Neural cell (in vitro differentiated cells): Measurements from ENCODE around the gene TICAM1.

Experiments used
- CTCF ChIP-seq: fragments of 450-650 bp; IDR thresholded peaks from 2 replicates; pipeline ENCODE4 v1.5.1; 2014; ENCODE audit warnings: antibody characterized with exemption, mild to moderate bottlenecking, moderate library complexity; ENCODE audit not compliant: poor library complexity, severe bottlenecking
- EP300 ChIP-seq: fragments of 450-650 bp; conservative IDR thresholded peaks from 2 replicates; pipeline ENCODE4 v1.6.1; 2014; ENCODE audit warnings: antibody characterized with exemption, mild to moderate bottlenecking, moderate library complexity; ENCODE audit not compliant: poor library complexity, severe bottlenecking
- EZH2 ChIP-seq: fragments of 200-600, 300-800 bp; shearing (Covaris generic), sonication (generic); IDR thresholded peaks from 2 replicates; pipeline ENCODE4 v1.6.1; 2014; ENCODE audit warnings: antibody characterized with exemption, low read length, borderline replicate concordance, mild to moderate bottlenecking; ENCODE audit not compliant: insufficient read depth, poor library complexity, severe bottlenecking
- MXI1 ChIP-seq: fragments of 450-650 bp; conservative IDR thresholded peaks from 2 replicates; pipeline ENCODE4 v1.6.1; 2014; ENCODE audit warnings: antibody characterized with exemption, mild to moderate bottlenecking; ENCODE audit not compliant: poor library complexity, severe bottlenecking
- POLR2AphosphoS5 ChIP-seq: IDR thresholded peaks from 2 replicates; pipeline ENCODE4 v1.6.1; 2012
- REST ChIP-seq: IDR thresholded peaks from 2 replicates; pipeline ENCODE4 v1.6.1; 2012; ENCODE audit warnings: borderline replicate concordance
- SMC3 ChIP-seq: fragments of 450-650 bp; conservative IDR thresholded peaks from 2 replicates; pipeline ENCODE4 v1.6.1; 2014; ENCODE audit warnings: antibody characterized with exemption, mild to moderate bottlenecking, moderate library complexity; ENCODE audit not compliant: poor library complexity
- TAF1 ChIP-seq: IDR thresholded peaks from 2 replicates; pipeline ENCODE4 v1.6.1; 2012; ENCODE audit warnings: low read depth

- no peak for TF ChIP-seq REST
- TF ChIP-seq CTCF: no peak
- no peak for TF ChIP-seq TAF1
- TF ChIP-seq MXI1: no peak
- no peak for TF ChIP-seq EZH2
- no peak for TF ChIP-seq POLR2AphosphoS5
- no peak for TF ChIP-seq SMC3
- TF ChIP-seq EP300: peak; percentile 21
Measured at GRCh38 chr19:4774136-4774535, 57.4 kb downstream of the TICAM1 start.
